Thyroid gland (tissue), 4 donors: ENCODE measurements around the gene ADCY3. TPM values are rescaled to one million over a fixed set of nuclear protein-coding genes. Genes with fewer than 3 reads are reported as not detected.
A peak's percentile ranks its signal among the peaks of the same experiment; 100 is the strongest.

Experiments
- DNase-seq, 2 donors: peaks; one replicate each; pipeline ENCODE4 v3.0.0-alpha.2; 2019
- H3K27ac ChIP-seq, 3 donors: fragments of 200-600 bp; sonication (generic); 1 replicate in 2 of 3; 2 replicates in 1 of 3; pipeline ENCODE4 v1.5.1; 2016 to 2019; ENCODE audit warnings: mild to moderate bottlenecking in 1 of 3, moderate library complexity in 1 of 3
- H3K27me3 ChIP-seq: fragments of 200-600 bp; sonication (generic); one replicate; pipeline ENCODE4 v1.5.1; 2019
- H3K36me3 ChIP-seq, 2 donors: fragments of 200-600 bp; sonication (generic); one replicate each; pipeline ENCODE4 v1.5.1; 2016 to 2019
- H3K4me1 ChIP-seq, 2 donors: fragments of 200-600 bp; sonication (generic); one replicate each; pipeline ENCODE4 v1.5.1; 2017 to 2019
- H3K4me3 ChIP-seq, 3 donors: fragments of 200-600 bp; sonication (generic); replicated peaks in 1 of 3; 1 replicate in 2 of 3; 2 replicates in 1 of 3; pipeline ENCODE4 v1.5.1; 2016; ENCODE audit warnings: mild to moderate bottlenecking in 1 of 3
- H3K9me3 ChIP-seq: fragments of 200-600 bp; sonication (generic); one replicate; pipeline ENCODE4 v1.5.1; 2017
- CTCF ChIP-seq, 6 experiments: fragments of 200-600 bp in 3 of 6; fragments of 450-650 bp in 3 of 6; sonication (generic) in 3 of 6; IDR thresholded peaks; one replicate each; pipeline ENCODE4 v1.5.1; 2016 to 2019; ENCODE audit warnings: antibody characterized with exemption in 6 of 6, mild to moderate bottlenecking in 2 of 6, inconsistent platforms in 1 of 6, moderate library complexity in 1 of 6
- POLR2A ChIP-seq, 2 donors: fragments of 450-650 bp; IDR thresholded peaks; one replicate each; pipeline ENCODE4 v1.6.1; 2017; ENCODE audit warnings: antibody characterized with exemption in 2 of 2, mild to moderate bottlenecking in 2 of 2, moderate library complexity in 1 of 2
- WGBS, 2 donors: methylation state at CpG; one replicate each; pipeline ENCODE4 v1.1.5; 2017; 5-methylcytosine and 5-hydroxymethylcytosine counted together
- intact Hi-C: fragments of 100-400 bp; cut with DNase I; formaldehyde crosslinking; loops from one replicate; pipeline ENCODE4 v1.15.1; 2023
- total RNA-seq, 4 donors: library from RNA; depleted of rRNA; stranded (reverse); fragments of >200 nt; gene quantifications; one replicate each; pipeline ENCODE4 v1.2.3, GENCODE V29; 2016

The ADCY3 gene
- total RNA-seq, 4 donors from 2014 or later, result 17.5 to 38.7 (median 29.2) TPM

GRCh38 chr2:24887307-24887874, 32.6 kb downstream of the ADCY3 start:
- DNase-seq, result no peak
- no peak overlapping the region for H3K27ac ChIP-seq
- TF ChIP-seq POLR2A (IDR thresholded peaks at IDR 0.05) (no peak), CTCF (IDR thresholded peaks at IDR 0.05) (no peak)

GRCh38 chr2:24886691-24887304, 33.2 kb downstream of the ADCY3 start:
- no peak for TF ChIP-seq CTCF (IDR thresholded peaks at IDR 0.05)
- no peak for TF ChIP-seq POLR2A (IDR thresholded peaks at IDR 0.05)
- H3K27me3 ChIP-seq, result no peaks in the 10 kb centered on the region
- no peak overlapping the region for H3K27ac ChIP-seq
- no peaks in the 10 kb centered on the region for H3K9me3 ChIP-seq
- peaks cover 5% of the 10 kb centered on the region in 2 donors for H3K4me1 ChIP-seq
- WGBS, 2 donors, result 76 to 81% methylated on average over 15 to 16 of the region's 16 CpGs
- no peak for DNase-seq
- intact Hi-C loops, result no loop called here
- H3K4me3 ChIP-seq, result no peak overlapping the region
- no peaks in the 10 kb centered on the region for H3K36me3 ChIP-seq

More at GRCh38 chr2:24887307-24887874, 32.6 kb downstream of the ADCY3 start:
- no peaks in the 10 kb centered on the region for H3K27me3 ChIP-seq
- H3K4me3 ChIP-seq, result no peak overlapping the region
- no peaks in the 10 kb centered on the region for H3K36me3 ChIP-seq
- 92 to 95% methylated on average over 15 to 19 of the region's 20 CpGs for WGBS, 2 donors
- H3K9me3 ChIP-seq, result no peaks in the 10 kb centered on the region
- intact Hi-C loops, result no loop called here
- H3K4me1 ChIP-seq, result peaks cover 5% of the 10 kb centered on the region in 2 donors

GRCh38 chr2:24886126-24886501, 33.9 kb downstream of the ADCY3 start:
- Histone ChIP-seq H3K4me3 (no peak overlapping the region), H3K9me3 (no peaks in the 10 kb centered on the region), H3K36me3 (no peaks in the 10 kb centered on the region), H3K27me3 (no peaks in the 10 kb centered on the region), H3K4me1 (peaks cover 5% of the 10 kb centered on the region in 2 donors), H3K27ac (no peak overlapping the region)
- TF ChIP-seq POLR2A (IDR thresholded peaks at IDR 0.05), result no peak
- no peak for TF ChIP-seq CTCF (IDR thresholded peaks at IDR 0.05)
- intact Hi-C loops, result no loop called here
- WGBS, 2 donors, result 89 to 92% methylated on average over 13 of the region's 13 CpGs
- DNase-seq, result no peak

- no peaks in the 10 kb centered on the region for H3K36me3 ChIP-seq
- H3K27me3 ChIP-seq, result no peaks in the 10 kb centered on the region
- peak; percentile 26 to 30 for DNase-seq
- H3K4me3 ChIP-seq, result no peak overlapping the region
- H3K27ac ChIP-seq, result no peak overlapping the region
- intact Hi-C loops, result no loop called here
- no peak for TF ChIP-seq CTCF (IDR thresholded peaks at IDR 0.05)
- 74 to 86% methylated on average over 11 of the region's 11 CpGs for WGBS, 2 donors
- peaks cover 5% of the 10 kb centered on the region in 2 donors for H3K4me1 ChIP-seq
- H3K9me3 ChIP-seq, result no peaks in the 10 kb centered on the region
Observed at GRCh38 chr2:24885221-24886125, 34.6 kb downstream of the ADCY3 start.
